Coronary artery (tissue), 2 donors: Measurements from ENCODE around the gene SLC28A1.

Experiments
- DNase-seq: peaks from one replicate; pipeline ENCODE4 v3.0.0-alpha.2; 2017; ENCODE audit warnings: low spot score
- H3K27ac ChIP-seq, 2 donors: fragments of 200-600 bp; sonication (generic); one replicate each; pipeline ENCODE4 v1.5.1; 2016 to 2019
- H3K4me3 ChIP-seq: fragments of 200-600 bp; sonication (generic); 2 replicates; pipeline ENCODE4 v1.5.1; 2016; ENCODE audit warnings: mild to moderate bottlenecking, moderate library complexity
- CTCF ChIP-seq: fragments of 200-600 bp; sonication (generic); IDR thresholded peaks from one replicate; pipeline ENCODE4 v1.5.1; 2019; ENCODE audit warnings: antibody characterized with exemption

Gene SLC28A1

GRCh38 chr15:84953726-84954125 is 69.3 kb downstream of the SLC28A1 start:
- no peak for TF ChIP-seq CTCF
- no peak for DNase-seq
- Histone ChIP-seq H3K27ac (no peak overlapping the region), H3K4me3 (no peak overlapping the region)

GRCh38 chr15:84955089-84955848 is 70.8 kb downstream of the SLC28A1 start:
- peak; percentile 84 for DNase-seq
- TF ChIP-seq CTCF = peak; percentile 78
- Histone ChIP-seq H3K27ac (no peak overlapping the region), H3K4me3 (peak overlapping the region; percentile 62)

- no peak for DNase-seq
- Histone ChIP-seq H3K27ac (no peak overlapping the region), H3K4me3 (no peak overlapping the region)
- TF ChIP-seq CTCF = no peak
These were observed 71.7 kb downstream of the SLC28A1 start for GRCh38 chr15:84956199-84956598.

- DNase-seq = no peak
These were observed 76.1 kb downstream of the SLC28A1 start for GRCh38 chr15:84960391-84961113.

GRCh38 chr15:84961114-84961452 is 76.6 kb downstream of the SLC28A1 start:
- DNase-seq = no peak
- no peak for TF ChIP-seq CTCF
- Histone ChIP-seq H3K27ac (no peak overlapping the region), H3K4me3 (no peak overlapping the region)

More at GRCh38 chr15:84960391-84961113, 76.1 kb downstream of the SLC28A1 start:
- TF ChIP-seq CTCF = no peak
- Histone ChIP-seq H3K4me3 (no peak overlapping the region), H3K27ac (no peak overlapping the region)

GRCh38 chr15:84961707-84962106 is 77.2 kb downstream of the SLC28A1 start:
- DNase-seq = no peak
- H3K27ac ChIP-seq = no peak overlapping the region
- no peak for TF ChIP-seq CTCF
- no peak overlapping the region for H3K4me3 ChIP-seq

- H3K4me3 ChIP-seq = no peak overlapping the region
- no peak for DNase-seq
- no peak for TF ChIP-seq CTCF
- H3K27ac ChIP-seq = no peak overlapping the region
These were observed 78.5 kb downstream of the SLC28A1 start for GRCh38 chr15:84962955-84963354.
